H54 (cell line): Measurements from ENCODE around the gene NOL4L.

ENCODE experiments used
- DNase-seq: peaks from one replicate; pipeline ENCODE4 v3.0.0; 2011; ENCODE audit warnings: low spot score, mixed read lengths; ENCODE audit not compliant: insufficient read length
- FAIRE-seq: peaks from 3 replicates; lab custom pipeline; 2011; peaks lifted over from hg19 to GRCh38; lab: Jason Lieb, UNC
- POLR2A ChIP-seq: IDR thresholded peaks from 2 replicates; pipeline ENCODE4 v1.6.1; 2011; ENCODE audit warnings: low read depth, mild to moderate bottlenecking, low read length

The NOL4L gene

GRCh38 chr20:32437391-32438074, 147.6 kb downstream of the NOL4L start:
- DNase-seq (no peak), FAIRE-seq (no peak)
- TF ChIP-seq POLR2A = no peak

GRCh38 chr20:32436968-32437367, 148.2 kb downstream of the NOL4L start:
- no peak for FAIRE-seq
- no peak for DNase-seq
- TF ChIP-seq POLR2A = no peak

- no peak for TF ChIP-seq POLR2A
- FAIRE-seq (no peak), DNase-seq (no peak)
Observed at GRCh38 chr20:32436142-32436861, 148.8 kb downstream of the NOL4L start.

GRCh38 chr20:32435449-32436107, 149.6 kb downstream of the NOL4L start:
- DNase-seq = no peak
- no peak for FAIRE-seq
- no peak for TF ChIP-seq POLR2A

GRCh38 chr20:32434434-32434833, 150.7 kb downstream of the NOL4L start:
- TF ChIP-seq POLR2A = no peak
- DNase-seq = no peak
- no peak for FAIRE-seq

GRCh38 chr20:32433311-32434021, 151.7 kb downstream of the NOL4L start:
- TF ChIP-seq POLR2A = no peak
- FAIRE-seq (no peak), DNase-seq (no peak)

GRCh38 chr20:32432277-32432676, 152.9 kb downstream of the NOL4L start:
- FAIRE-seq = no peak
- TF ChIP-seq POLR2A = no peak
- no peak for DNase-seq

GRCh38 chr20:32431457-32431856, 153.7 kb downstream of the NOL4L start:
- no peak for TF ChIP-seq POLR2A
- FAIRE-seq (no peak), DNase-seq (no peak)

GRCh38 chr20:32429745-32430360, 155.3 kb downstream of the NOL4L start:
- TF ChIP-seq POLR2A = no peak
- no peak for FAIRE-seq

GRCh38 chr20:32429343-32429742, 155.8 kb downstream of the NOL4L start:
- FAIRE-seq = no peak
- no peak for DNase-seq
- no peak for TF ChIP-seq POLR2A

More at GRCh38 chr20:32429745-32430360, 155.3 kb downstream of the NOL4L start:
- no peak for DNase-seq

GRCh38 chr20:32427996-32428395, 157.1 kb downstream of the NOL4L start:
- FAIRE-seq = no peak
- DNase-seq = no peak
- no peak for TF ChIP-seq POLR2A

- no peak for TF ChIP-seq POLR2A
- DNase-seq (no peak), FAIRE-seq (no peak)
Observed at GRCh38 chr20:32421290-32421689, 163.8 kb downstream of the NOL4L start.

- DNase-seq = no peak
- TF ChIP-seq POLR2A = no peak
- FAIRE-seq = no peak
Observed at GRCh38 chr20:32418376-32418775, 166.8 kb downstream of the NOL4L start.
